HuH-7 (cell line): ENCODE results near the gene C19orf12.
"Not testable (repeated sequence)": the region's sequence is repeated elsewhere in the genome, so short reads cannot be mapped to it uniquely, and the experiment has no call there.

ENCODE experiments used
- DNase-seq: peaks from one replicate; pipeline ENCODE4 v3.0.0; 2011; ENCODE audit warnings: low spot score

Gene C19orf12

DNA sequence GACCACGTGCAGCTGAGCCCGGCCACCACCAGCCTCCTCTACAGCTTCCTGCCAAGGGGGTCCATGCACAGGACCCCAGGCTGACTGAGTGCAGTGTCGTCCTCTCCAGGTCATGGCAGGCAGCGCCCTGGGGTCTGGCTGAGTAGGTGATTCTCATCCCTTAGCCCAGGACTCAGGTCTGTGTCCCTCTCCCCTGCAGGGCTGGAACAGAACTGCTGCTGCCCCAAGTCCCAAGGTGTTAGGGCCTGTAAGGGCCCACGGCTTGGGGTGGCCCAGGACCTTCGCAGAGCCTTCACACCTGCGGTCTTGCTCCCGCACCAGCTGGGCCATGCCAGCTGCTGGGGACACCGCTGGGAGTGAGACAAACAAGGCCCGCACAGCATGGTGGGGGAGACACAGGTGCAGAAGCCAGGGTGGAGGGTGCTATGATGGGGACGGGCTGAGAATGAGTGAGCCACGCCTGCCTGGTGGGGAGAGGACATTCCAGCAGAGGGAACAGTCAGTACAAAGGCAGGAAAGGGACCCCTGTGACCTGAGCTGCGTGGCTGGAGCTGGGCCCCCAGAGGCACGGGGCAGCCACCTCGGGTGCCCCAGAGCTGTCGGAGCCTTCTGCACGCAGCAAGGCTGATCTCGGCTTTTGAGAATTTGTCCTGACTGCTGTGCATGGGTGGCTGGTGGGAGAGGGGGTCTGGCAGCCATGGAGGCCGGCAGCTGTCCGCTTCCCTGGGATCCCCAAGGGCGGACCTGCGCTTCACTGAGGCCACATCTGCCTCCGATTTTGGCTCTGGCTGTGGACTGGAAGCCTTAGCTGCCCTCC, 37.9 kb downstream of the C19orf12 start:
- DNase-seq: no peak

DNA sequence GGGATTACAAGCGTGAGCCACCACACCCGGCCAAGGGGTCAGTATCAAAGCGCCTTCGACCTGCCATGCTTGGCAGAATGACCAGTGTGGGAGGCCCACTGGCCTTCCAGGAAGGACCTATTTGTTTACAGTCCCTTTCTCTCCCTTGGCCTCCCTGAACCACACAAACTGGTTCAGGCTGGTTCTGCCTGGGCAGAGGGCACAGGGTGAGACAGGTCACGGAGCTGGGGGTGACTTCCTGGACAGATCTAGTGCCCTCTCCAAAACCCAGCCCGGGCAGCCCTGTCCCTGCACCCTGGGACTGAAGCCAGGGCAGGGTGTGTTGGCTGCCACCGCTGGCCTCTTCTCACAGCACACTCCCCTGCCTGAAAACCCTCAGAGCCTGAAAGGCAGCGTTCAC, 38.5 kb downstream of the C19orf12 start:
- no peak for DNase-seq

DNA sequence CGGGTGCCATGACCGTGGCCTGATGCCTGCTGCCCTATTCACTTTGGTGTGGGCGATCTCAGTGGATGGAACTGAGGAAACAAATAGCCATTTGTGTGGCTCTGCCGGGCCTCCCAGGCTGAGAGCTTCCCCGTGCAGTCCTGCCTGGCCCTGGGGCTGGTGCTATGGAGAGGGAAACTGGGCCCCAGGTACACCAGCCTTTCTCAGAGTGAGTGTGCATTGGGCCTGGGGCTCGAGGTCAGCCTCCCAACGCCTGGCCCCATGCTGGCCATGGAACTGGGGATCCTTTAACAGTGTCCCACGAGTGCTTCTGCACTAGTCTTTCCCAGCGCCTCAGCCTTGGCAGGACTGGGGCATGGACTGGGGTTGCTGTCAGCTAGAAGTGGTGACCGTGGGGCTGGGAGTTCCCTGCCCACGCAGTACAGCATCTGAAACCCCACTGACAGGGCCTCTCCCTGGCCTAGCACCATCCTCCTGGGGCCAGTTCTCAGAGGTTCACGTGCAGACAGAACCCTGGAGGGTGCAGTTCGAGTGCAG, 39.3 kb downstream of the C19orf12 start:
- DNase-seq: no peak

DNA sequence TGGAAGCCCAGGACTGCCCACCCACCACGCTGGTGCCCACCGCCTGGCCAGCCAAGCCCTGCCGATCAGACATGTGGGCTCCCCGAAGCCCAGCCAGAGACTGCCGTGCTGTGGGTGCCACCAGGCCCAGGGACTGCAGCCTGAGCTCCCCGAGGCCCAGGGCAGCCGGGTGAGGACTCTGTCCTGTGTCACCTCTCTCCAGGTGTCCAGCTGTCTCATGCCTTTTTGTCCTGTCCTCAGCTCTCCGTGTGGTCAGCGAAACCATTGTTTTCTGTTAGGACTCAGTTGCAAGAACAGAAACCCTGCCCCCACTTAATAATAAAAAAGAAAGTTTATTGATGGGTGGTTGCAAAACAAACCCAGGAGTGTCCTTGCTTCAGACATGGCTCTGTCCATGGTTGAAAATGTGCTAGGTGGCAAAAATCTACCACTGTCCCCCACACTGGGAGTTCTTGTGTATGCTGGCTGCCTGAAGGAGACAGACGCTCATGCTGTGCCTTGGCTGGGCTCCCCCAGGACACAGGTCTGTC, 39.9 kb downstream of the C19orf12 start:
- DNase-seq: no peak

DNA sequence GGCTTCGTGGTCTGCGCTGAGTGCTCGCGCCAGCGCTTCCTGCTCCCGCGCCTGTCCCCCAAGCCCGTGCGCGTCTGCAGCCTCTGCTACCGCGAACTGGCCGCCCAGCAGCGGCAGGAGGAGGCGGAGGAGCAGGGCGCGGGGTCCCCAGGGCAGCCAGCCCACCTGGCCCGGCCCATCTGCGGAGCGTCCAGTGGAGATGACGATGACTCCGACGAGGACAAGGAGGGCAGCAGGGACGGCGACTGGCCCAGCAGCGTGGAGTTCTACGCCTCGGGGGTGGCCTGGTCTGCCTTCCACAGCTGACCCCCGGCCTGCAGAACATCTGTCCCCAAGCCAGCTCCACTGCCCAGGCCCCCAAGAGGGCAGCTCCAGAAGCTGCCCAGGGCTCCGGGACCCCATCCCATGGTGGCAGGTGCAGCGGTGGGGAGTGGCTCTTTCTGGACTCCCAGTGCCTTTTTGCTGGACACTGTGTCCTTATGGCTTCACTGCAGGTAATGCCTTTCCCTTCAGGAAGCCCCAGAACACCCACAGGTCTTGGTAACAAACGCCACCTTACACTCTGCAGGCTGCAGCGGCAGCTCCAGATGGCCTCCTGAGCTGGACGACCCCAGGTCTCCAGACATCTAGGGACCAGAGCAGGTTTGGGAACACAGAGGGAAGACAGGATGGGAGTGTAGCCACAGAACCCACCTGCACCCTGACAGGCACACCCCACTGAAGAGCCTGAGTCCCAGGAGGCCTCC, 40.5 kb downstream of the C19orf12 start:
- DNase-seq: no peak

DNA sequence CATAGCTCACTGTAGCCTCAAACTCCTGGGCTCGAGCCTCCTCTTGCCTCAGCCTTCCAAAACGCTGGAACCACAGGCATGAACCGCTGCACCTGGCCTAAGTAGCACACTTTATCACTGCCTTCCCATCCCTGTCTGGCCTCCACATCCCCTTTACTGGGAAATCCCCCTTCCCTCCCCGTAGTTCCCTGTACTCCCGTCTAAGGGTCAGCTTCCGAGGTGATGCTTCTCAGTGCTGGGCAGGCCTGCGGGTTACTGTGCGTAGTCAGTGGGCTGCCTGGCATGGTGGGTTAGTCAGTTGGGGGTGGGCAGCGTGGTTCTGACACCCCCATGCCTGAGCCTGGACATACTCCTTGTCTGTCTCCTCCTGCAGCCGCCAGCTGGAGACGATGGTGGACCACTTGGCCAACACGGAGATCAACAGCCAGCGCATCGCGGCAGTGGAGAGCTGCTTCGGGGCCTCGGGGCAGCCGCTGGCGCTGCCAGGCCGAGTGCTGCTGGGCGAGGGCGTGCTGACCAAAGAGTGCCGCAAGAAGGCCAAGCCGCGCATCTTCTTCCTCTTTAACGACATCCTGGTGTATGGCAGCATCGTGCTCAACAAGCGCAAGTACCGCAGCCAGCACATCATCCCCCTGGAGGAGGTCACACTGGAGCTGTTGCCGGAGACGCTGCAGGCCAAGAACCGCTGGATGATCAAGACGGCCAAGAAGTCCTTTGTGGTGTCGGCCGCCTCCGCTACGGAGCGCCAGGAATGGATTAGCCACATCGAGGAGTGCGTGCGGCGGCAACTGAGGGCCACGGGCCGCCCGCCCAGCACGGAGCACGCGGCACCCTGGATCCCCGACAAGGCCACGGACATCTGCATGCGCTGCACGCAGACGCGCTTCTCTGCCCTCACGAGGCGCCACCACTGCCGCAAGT, 41.4 kb downstream of the C19orf12 start:
- DNase-seq: peak; percentile 10

DNA sequence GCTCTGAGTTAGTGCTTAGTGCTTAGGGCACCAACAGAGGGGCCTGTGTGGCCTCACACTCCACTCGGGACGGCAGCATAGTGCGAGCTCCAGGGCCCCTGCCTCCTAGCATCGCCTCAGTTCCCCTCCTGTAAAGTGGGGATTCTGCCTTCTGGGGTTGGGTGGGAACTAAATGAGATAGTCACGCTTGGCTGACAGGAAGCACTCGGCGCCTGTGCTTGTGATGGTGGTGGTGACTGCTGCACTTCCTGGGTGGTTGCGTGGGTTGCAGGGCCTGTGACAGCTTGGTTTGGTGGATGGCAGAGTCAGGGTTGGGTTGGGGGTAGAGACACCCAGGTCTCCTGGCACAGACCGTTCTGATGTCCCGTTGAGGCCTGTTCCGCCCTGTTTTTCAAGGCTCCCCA, 42.1 kb downstream of the C19orf12 start:
- DNase-seq: peak; percentile 5

DNA sequence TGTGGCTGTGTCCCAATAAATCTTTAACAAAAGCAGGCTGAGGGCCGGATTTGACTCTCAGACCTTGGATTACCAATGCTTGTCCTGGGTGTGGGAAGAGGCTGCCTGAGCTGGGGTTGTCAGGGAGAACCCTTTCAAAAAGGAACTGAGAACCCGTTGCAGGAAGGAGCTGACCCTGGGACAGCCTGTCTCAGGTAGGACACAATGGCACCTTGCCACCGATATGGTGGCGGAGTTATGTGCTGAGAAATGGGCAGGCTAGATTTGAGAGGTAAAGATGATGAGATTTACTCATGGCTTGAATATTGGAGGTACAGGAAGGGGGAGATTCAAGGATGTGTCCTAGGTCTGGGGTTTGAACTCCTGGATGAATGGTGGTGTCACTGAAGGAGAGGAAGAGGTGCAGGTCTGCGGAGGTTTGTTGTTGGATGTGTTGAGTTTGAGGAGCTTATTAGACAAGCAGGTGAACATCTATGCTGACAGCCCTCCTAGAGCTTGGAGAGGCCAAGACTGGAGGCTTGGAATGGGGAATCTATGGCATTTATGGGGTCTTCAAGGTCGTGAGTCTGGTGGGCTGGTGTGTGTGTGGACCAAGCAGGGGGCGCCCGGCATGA, 42.6 kb downstream of the C19orf12 start:
- no peak for DNase-seq

DNA sequence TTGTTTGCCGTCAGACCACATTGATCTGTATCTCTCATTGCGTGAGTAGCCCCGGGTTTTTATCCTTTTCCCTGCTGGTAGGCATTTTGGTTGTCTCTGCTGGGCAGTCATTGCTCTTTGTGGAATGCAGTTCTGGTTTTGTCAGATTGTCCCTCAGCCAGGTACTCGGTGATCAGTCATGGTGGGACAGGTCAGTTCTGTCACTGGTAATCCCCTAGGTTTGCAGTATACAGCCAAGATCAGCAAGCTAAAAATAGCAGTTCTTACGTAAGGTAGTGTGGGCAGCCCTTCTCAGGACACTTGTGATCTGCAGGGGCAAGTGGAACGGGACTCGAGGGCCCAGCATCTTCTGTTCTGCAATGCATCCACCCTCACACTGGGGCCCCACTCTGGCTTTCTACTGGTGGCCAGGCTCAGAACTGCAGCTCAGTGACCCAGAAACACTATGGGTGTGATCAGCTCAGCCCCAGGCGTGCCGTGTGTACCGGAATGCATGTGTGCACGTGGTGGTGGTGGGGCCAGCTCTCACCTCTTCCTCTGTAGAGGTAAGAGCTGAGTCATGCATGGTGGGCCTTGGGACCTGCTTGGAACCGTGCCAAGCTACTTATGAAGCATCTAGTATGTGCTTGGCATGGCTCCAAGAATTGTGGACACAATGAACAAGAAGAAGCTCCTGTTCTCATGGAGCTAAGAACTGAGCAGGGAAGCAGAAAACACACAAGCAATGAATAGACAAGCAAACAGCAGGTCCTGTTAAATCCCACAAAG, 43.5 kb downstream of the C19orf12 start:
- peak; percentile 63 for DNase-seq

DNA sequence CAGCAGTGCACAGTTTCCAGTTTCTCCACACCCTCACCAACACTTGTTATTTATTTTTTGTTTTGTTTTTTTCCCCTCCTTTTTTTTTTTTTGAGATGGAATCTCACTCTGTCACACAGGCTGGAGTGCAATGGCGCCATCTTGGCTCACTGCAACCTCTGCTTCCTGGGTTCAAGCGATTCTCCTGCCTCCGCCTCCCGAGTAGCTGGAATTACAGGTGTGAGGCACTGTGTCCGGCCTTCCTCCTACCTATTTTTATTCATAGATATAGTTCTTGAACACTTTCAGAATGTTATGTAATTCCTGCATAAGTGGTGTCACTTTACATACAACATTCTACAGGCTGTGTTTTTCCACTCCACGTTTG, 44.1 kb downstream of the C19orf12 start:
- not testable (repeated sequence) for DNase-seq

DNA sequence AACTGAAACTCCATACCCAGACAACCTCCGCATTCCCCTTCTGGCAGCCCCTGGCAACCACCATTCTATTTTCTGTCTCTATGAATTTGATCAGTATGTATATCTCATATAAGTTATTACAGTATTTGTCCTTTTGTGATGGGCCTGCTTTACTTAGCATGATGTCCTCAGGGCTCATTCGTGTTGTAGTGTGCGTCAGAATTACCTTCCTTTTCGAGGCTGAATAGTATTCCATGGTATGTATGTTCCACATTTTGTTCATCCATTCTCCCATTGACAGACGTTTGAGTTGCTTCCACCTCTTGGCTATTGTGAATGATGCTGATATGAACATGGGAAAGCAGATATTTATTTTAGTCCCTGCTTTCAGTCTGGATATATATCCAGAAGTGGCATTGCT, 44.8 kb downstream of the C19orf12 start:
- DNase-seq: no peak

DNA sequence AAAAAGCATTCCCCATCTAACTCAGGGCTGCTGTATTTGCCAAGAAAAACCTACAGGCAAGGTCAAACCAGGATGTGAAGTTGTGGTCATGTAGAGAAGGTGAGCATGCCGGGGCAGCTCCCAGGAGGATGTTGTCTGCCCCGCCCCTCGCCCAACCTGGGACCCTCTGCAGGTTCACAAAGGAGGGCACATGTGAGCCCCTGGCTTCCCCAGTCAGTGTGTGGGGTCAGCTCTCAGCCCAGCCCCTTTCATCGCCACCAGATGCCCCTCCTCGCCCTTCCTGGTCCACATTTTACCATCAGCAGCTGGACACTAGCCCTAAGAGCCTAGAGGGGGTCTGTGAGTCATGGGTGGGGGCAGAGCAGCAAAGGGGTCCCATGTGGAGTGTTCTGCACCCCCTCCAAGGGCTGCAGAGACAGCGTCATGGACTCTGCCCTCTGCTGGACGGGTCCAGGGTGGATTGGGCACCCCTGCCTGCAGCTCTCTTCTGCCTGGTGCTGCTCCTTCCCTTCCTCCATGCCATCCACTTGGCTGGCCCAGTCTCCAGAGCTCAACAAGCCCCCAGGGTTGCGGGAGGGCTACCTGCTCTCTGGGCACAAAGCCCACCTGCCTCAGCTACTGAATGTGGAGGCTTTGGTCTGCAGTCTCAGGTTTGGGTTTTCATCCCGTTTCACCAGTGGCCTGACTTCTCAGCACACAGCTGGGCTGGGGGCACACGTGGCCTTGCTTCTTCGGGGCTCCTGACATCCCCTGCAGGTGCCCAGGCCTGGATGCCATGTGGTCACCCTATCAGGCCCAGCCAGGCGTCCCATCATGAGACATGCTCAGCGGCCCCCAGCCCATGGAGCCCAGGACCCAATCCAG, 46.1 kb downstream of the C19orf12 start:
- no peak for DNase-seq

DNA sequence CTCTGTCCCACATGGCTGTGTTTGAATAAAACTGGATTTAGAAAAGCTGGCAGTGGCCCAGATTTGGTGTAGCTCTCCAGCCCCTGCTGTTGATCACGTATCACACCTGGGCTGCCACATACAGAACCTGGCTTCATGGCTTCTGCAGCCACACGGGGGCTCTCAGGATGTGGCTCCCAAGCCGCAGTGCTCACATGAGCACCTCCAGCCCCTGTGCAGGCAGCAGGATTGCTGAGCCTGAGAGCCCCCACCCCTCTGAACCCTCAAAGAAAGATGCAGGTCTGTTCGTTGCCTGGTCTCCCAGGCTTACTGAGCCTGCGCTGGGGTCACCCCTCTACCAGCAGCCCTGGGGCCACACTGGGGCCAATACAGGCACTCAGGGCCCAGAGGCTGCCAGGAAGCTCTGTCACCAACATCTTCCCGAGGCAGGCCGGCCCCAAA, 47.1 kb downstream of the C19orf12 start:
- peak; percentile 12 for DNase-seq

DNA sequence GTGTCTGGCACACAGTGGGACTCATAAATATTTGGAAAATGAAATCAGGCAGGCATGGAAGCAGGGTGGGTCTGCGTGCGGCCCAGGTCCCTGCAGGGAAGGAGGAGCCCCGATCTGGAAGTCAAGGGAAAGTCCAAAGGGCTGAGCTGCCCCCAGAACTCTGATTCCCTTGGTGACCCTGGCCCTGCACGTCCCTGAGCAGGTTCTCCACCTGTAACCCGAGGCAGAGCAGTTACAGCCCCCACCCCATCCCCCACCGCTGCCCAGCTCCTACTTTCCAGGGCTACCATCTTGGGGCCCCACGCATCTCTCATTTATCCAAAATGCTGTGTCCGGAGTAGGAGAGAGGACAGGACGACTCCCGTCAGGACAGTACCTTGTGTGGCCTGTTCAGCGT, 47.7 kb downstream of the C19orf12 start:
- DNase-seq: no peak

DNA sequence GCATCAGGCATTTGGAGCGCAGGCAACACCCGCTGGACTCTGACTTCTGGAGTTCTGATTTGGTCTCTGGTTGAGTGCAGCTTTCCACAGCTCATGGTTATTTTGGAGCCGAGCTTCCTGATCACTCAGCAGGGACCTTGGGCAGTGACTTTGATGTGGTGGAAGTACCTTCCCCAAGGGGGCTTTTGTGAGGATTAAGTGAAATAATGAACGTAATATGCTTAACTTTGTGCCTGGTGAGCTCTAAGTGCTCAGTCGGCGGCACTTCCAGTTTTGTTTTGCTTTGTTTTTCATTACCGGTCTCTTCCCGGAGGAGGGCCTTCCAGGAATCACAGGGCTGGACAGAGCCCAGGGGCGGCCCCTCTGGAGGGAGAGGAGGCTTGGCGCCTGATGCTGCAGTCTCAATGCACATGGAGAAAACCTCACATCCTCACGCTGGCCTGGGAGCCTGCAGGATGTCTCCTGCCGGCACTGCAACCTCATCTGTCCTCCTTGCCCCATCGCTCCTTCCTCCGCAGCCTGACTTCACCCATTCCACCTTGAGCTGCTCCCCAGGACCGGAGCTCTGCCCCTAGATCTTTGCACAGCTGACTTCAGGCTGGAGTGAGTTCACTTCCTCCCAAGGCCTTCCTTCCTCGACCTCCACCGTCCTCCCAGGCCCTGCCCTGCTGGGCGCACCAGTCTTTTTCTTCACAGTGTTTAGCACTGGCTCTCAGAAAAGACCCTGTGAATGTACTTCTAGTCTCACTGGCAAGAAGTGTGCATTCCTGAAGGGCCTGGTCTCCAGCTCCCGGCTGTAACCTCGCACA, 48.3 kb downstream of the C19orf12 start:
- peak; percentile 30 for DNase-seq

DNA sequence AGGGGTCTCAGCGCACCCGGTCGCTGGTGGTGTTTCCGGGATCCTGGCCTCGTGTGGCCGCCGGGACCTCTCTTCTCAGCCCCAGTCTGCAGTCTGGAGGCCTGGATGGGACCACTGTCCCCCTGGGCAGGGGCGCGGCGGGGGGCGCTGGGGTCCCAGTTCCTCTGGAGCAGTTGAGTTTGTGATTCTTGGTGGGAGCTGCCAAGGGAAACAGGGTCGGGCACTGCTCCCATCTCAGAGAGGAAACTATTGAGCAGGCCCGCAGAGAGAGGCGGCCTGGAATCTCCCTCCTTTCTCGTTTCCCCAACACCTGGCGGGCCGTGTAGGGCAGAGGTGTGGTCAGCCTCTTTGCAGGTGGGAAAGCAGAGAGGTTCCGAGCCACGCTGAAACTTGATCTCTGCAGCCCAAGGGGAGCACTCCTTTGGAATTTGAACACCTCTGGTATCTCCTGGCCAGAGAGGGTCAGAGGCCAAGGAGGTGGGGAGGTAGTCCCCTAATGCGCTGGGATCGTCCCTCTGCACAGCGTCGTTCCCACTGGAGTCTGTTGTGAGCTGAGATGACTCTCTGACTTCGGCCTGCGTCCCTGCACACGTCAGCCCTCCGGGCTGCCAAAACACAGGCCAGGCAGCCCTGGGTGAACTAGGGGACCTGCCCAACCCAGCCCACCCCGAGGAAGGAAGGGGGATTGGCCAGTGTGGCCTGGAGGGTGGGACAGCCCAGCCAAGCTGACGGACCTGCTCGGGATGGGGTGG, 49.1 kb downstream of the C19orf12 start:
- DNase-seq: peak; percentile 34

DNA sequence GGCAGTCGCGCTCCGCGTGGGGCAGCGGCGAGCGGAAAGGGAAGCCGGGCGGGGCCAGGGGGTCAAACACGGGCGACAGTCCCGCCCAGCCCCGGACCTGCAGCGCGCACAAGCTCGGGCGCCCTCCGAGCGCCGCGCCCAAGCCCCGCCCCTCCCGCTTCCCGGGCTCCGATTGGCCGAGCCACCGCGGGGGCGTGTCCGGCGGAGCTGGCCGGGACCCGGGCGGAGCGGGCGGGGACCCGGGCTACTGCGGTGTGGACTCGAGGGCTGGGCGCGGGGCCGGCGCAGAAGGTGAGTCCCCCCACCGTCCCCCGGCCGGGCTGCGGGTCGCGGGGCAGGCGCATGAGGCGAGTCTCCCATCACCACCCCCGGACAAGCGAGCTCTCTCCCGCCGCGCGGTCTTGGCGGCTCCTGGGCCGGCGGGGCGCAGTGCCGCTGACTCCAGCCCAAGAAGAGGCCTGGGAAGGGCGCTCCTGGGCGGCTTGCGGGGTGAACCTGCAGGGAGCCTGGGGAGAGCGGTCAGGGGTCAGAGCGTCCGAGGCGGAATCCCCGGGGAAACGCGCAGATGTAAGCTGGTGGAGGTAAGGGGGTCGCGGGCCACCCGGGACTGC, 49.7 kb downstream of the C19orf12 start, which contains the start of gene PLEKHF1:
Gene PLEKHF1 (plus strand): TSS at position 247 of the 611 bp plus-strand sequence. CDS start 8,379 bp downstream, outside the sequence.
- peak; percentile 95 for DNase-seq
